Measurements from ENCODE around the gene CCDC195. TPM values are rescaled to one million over a fixed set of nuclear protein-coding genes. Genes with fewer than 3 reads are reported as not detected.

CCDC195 gene
- total RNA-seq, 1 donor = not detected

GRCh38 chr2:224753743-224754540 lies 37.8 kb upstream of the CCDC195 start:
- Histone ChIP-seq H2AFZ (ENCODE audit: low read length) (no peak overlapping the region), H3K4me1 (ENCODE audit: insufficient read depth, low read length) (peaks cover 10% of the 10 kb centered on the region), H4K20me1 (ENCODE audit: insufficient read depth, low read length) (no peaks in the 10 kb centered on the region), H3K9me3 (ENCODE audit: low read depth, low read length) (peaks cover 6% of the 10 kb centered on the region), H3K4me2 (ENCODE audit: insufficient read depth, low read length) (peak overlapping the region; percentile 48), H3K4me3 (ENCODE audit: insufficient read depth, low read length) (no peak overlapping the region), H3K27me3 (ENCODE audit: insufficient read depth, low read length) (no peaks in the 10 kb centered on the region), H3K27ac (ENCODE audit: low read depth, low read length) (peak overlapping the region; percentile 33), H3K79me2 (ENCODE audit: insufficient read depth, low read length) (no peaks in the 10 kb centered on the region), H3K36me3 (ENCODE audit: insufficient read depth, low read length) (peaks cover 14% of the 10 kb centered on the region)
- peak; percentile 84 for DNase-seq (ENCODE audit: insufficient read length, low spot score, missing footprints)
- no peak for TF ChIP-seq CTCF (IDR thresholded peaks at IDR 0.05; ENCODE audit: extremely low read depth, low read depth, low read length)

GRCh38 chr2:224751996-224752698 lies 36.0 kb upstream of the CCDC195 start:
- H3K4me2 ChIP-seq (ENCODE audit: insufficient read depth, low read length) = no peak overlapping the region
- peaks cover 10% of the 10 kb centered on the region for H3K4me1 ChIP-seq (ENCODE audit: insufficient read depth, low read length)
- H3K27me3 ChIP-seq (ENCODE audit: insufficient read depth, low read length) = no peaks in the 10 kb centered on the region
- no peaks in the 10 kb centered on the region for H3K9me3 ChIP-seq (ENCODE audit: low read depth, low read length)
- no peaks in the 10 kb centered on the region for H3K79me2 ChIP-seq (ENCODE audit: insufficient read depth, low read length)
- DNase-seq (ENCODE audit: insufficient read length, low spot score, missing footprints) = no peak
- no peak for TF ChIP-seq CTCF (IDR thresholded peaks at IDR 0.05; ENCODE audit: extremely low read depth, low read depth, low read length)
- H3K4me3 ChIP-seq (ENCODE audit: insufficient read depth, low read length) = no peak overlapping the region
- no peak overlapping the region for H3K27ac ChIP-seq (ENCODE audit: low read depth, low read length)
- H2AFZ ChIP-seq (ENCODE audit: low read length) = no peak overlapping the region
- no peaks in the 10 kb centered on the region for H3K36me3 ChIP-seq (ENCODE audit: insufficient read depth, low read length)
- H4K20me1 ChIP-seq (ENCODE audit: insufficient read depth, low read length) = no peaks in the 10 kb centered on the region

GRCh38 chr2:224749136-224749535 lies 33.0 kb upstream of the CCDC195 start:
- Histone ChIP-seq H3K4me1 (ENCODE audit: insufficient read depth, low read length) (no peaks in the 10 kb centered on the region), H3K9me3 (ENCODE audit: low read depth, low read length) (no peaks in the 10 kb centered on the region), H4K20me1 (ENCODE audit: insufficient read depth, low read length) (no peaks in the 10 kb centered on the region), H3K27ac (ENCODE audit: low read depth, low read length) (no peak overlapping the region), H2AFZ (ENCODE audit: low read length) (no peak overlapping the region), H3K36me3 (ENCODE audit: insufficient read depth, low read length) (no peaks in the 10 kb centered on the region), H3K4me2 (ENCODE audit: insufficient read depth, low read length) (no peak overlapping the region), H3K79me2 (ENCODE audit: insufficient read depth, low read length) (no peaks in the 10 kb centered on the region), H3K27me3 (ENCODE audit: insufficient read depth, low read length) (peaks cover 5% of the 10 kb centered on the region), H3K4me3 (ENCODE audit: insufficient read depth, low read length) (no peak overlapping the region)
- TF ChIP-seq CTCF (IDR thresholded peaks at IDR 0.05; ENCODE audit: extremely low read depth, low read depth, low read length) = peak; percentile 36
- peak; percentile 8 for DNase-seq (ENCODE audit: insufficient read length, low spot score, missing footprints)

GRCh38 chr2:224747765-224748164 lies 31.6 kb upstream of the CCDC195 start:
- no peak for DNase-seq (ENCODE audit: insufficient read length, low spot score, missing footprints)
- Histone ChIP-seq H3K27ac (ENCODE audit: low read depth, low read length) (no peak overlapping the region), H3K4me1 (ENCODE audit: insufficient read depth, low read length) (no peaks in the 10 kb centered on the region), H4K20me1 (ENCODE audit: insufficient read depth, low read length) (no peaks in the 10 kb centered on the region), H3K9me3 (ENCODE audit: low read depth, low read length) (no peaks in the 10 kb centered on the region), H3K4me3 (ENCODE audit: insufficient read depth, low read length) (no peak overlapping the region), H3K4me2 (ENCODE audit: insufficient read depth, low read length) (no peak overlapping the region), H3K36me3 (ENCODE audit: insufficient read depth, low read length) (no peaks in the 10 kb centered on the region), H2AFZ (ENCODE audit: low read length) (no peak overlapping the region), H3K27me3 (ENCODE audit: insufficient read depth, low read length) (peaks cover 5% of the 10 kb centered on the region), H3K79me2 (ENCODE audit: insufficient read depth, low read length) (no peaks in the 10 kb centered on the region)
- TF ChIP-seq CTCF (IDR thresholded peaks at IDR 0.05; ENCODE audit: extremely low read depth, low read depth, low read length) = no peak
